GM23338 (cell line): ENCODE measurements around the gene APBA2. TPM values are rescaled to one million over a fixed set of nuclear protein-coding genes. Genes with fewer than 3 reads are reported as not detected.

Source experiments
- ATAC-seq: fragments of 200-7000 bp; cut with Tn5 transposase; 3 replicates; pipeline ENCODE4 v1.9.1; 2020
- DNase-seq: peaks from one replicate; pipeline ENCODE4 v3.0.0-alpha.2; 2015; ENCODE audit warnings: low spot score
- H2AFZ ChIP-seq: fragments of 200-600 bp; sonication (generic); 2 replicates; pipeline ENCODE4 v1.8.0; 2016; ENCODE audit warnings: antibody characterized with exemption, mild to moderate bottlenecking, moderate library complexity
- H3F3A ChIP-seq: fragments of 200-600 bp; sonication (generic); replicated peaks from 2 replicates; pipeline ENCODE4 v1.8.0; 2017; ENCODE audit warnings: antibody characterized with exemption, mixed run types, low read depth
- H3K27ac ChIP-seq: fragments of 200-600 bp; sonication (generic); 2 replicates; pipeline ENCODE4 v1.6.1; 2016; ENCODE audit warnings: low read depth
- H3K27me3 ChIP-seq: fragments of 200-600 bp; sonication (generic); 2 replicates; pipeline ENCODE4 v1.8.0; 2016; ENCODE audit warnings: mild to moderate bottlenecking, mixed run types, moderate library complexity; ENCODE audit not compliant: insufficient read depth
- H3K36me3 ChIP-seq: fragments of 200-600 bp; sonication (generic); 2 replicates; pipeline ENCODE4 v1.8.0; 2016; ENCODE audit warnings: mild to moderate bottlenecking; ENCODE audit not compliant: insufficient read depth
- H3K4me1 ChIP-seq: fragments of 200-600 bp; sonication (generic); 2 replicates; pipeline ENCODE4 v1.8.0; 2016; ENCODE audit warnings: mild to moderate bottlenecking, moderate library complexity; ENCODE audit not compliant: insufficient read depth
- H3K4me2 ChIP-seq: fragments of 200-600 bp; sonication (generic); 2 replicates; pipeline ENCODE4 v1.7.1; 2017; ENCODE audit warnings: mixed run types
- H3K4me3 ChIP-seq: fragments of 200-600 bp; sonication (generic); 2 replicates; pipeline ENCODE4 v1.6.1; 2016; ENCODE audit warnings: mixed run types
- H3K79me2 ChIP-seq: fragments of 200-600 bp; sonication (generic); replicated peaks from 2 replicates; pipeline ENCODE4 v1.8.0; 2017; ENCODE audit warnings: mild to moderate bottlenecking; ENCODE audit not compliant: insufficient read depth
- H3K9me2 ChIP-seq: fragments of 200-600 bp; sonication (generic); 2 replicates; pipeline ENCODE4 v1.8.0; 2017; ENCODE audit not compliant: insufficient read depth
- H4K20me1 ChIP-seq: fragments of 200-600 bp; sonication (generic); replicated peaks from 2 replicates; pipeline ENCODE4 v1.8.0; 2017; ENCODE audit warnings: mild to moderate bottlenecking; ENCODE audit not compliant: insufficient read depth
- H3K27ac Mint-ChIP-seq: 2 replicates; pipeline ENCODE4 v1.8.0; 2020; ENCODE audit warnings: inconsistent platforms, mild to moderate bottlenecking, moderate library complexity, mixed read lengths
- H3K27me3 Mint-ChIP-seq: 3 replicates; pipeline ENCODE4 v1.8.0; 2022; ENCODE audit warnings: low read depth, mild to moderate bottlenecking, moderate library complexity, mixed read lengths, inconsistent platforms; ENCODE audit not compliant: insufficient read depth, poor library complexity
- H3K36me3 Mint-ChIP-seq: 3 replicates; pipeline ENCODE4 v1.8.0; 2021; ENCODE audit warnings: low read depth, mild to moderate bottlenecking, inconsistent platforms, moderate library complexity, mixed read lengths
- H3K4me1 Mint-ChIP-seq: 3 replicates; pipeline ENCODE4 v1.8.0; 2020; ENCODE audit warnings: mild to moderate bottlenecking, inconsistent platforms, mixed read lengths
- H3K4me3 Mint-ChIP-seq: 3 replicates; pipeline ENCODE4 v1.8.0; 2021; ENCODE audit warnings: moderate library complexity, mild to moderate bottlenecking, inconsistent platforms, mixed read lengths
- H3K9me3 Mint-ChIP-seq: 3 replicates; pipeline ENCODE4 v1.8.0; 2020; ENCODE audit warnings: moderate library complexity, mild to moderate bottlenecking, inconsistent platforms, mixed read lengths
- CTCF ChIP-seq, 2 experiments: fragments of 200-600 bp in 1 of 2; sonication (generic) in 1 of 2; conservative IDR thresholded peaks; 2 replicates each; pipeline versions ENCODE4 v1.5.1 to v1.6.1; 2016 to 2017; ENCODE audit warnings: antibody characterized with exemption in 2 of 2, low read depth in 2 of 2, mild to moderate bottlenecking in 2 of 2, moderate library complexity in 1 of 2
- ETS1 ChIP-seq: IDR thresholded peaks from 2 replicates; pipeline ENCODE4 v1.6.1; 2016; ENCODE audit warnings: antibody characterized with exemption
- EZH2 ChIP-seq: fragments of 200-600 bp; sonication (generic); IDR thresholded peaks from one replicate; pipeline ENCODE4 v1.8.0; 2017; ENCODE audit warnings: antibody characterized with exemption, mild to moderate bottlenecking, low read depth; ENCODE audit not compliant: unreplicated experiment
- NANOG ChIP-seq: IDR thresholded peaks from 2 replicates; pipeline ENCODE4 v1.6.1; 2016; ENCODE audit warnings: antibody characterized with exemption, borderline replicate concordance
- POLR2AphosphoS5 ChIP-seq: IDR thresholded peaks from 2 replicates; pipeline ENCODE4 v1.6.1; 2016; ENCODE audit warnings: antibody characterized with exemption, low read depth
- STAT1 ChIP-seq: IDR thresholded peaks from one replicate; pipeline ENCODE4 v1.6.1; 2016; ENCODE audit warnings: antibody characterized with exemption; ENCODE audit not compliant: unreplicated experiment
- ZNF462 ChIP-seq: fragments of 250-450 bp; sonication (Bioruptor Pico); IDR thresholded peaks from 2 replicates; pipeline ENCODE4 v1.5.0; 2020; ENCODE audit warnings: mild to moderate bottlenecking, moderate library complexity
- polyA plus RNA-seq: library from polyadenylated mRNA; unstranded; fragments of >200 nt; fragmentation: Nextera tagmentation; extraction: Ambion mirVana; gene quantifications from 2 replicates; pipeline ENCODE4 v1.2.1, GENCODE V29; 2016
- total RNA-seq: library from RNA; depleted of rRNA; stranded (reverse); fragments of >200 nt; shearing (Covaris generic); gene quantifications from 2 replicates; pipeline ENCODE4 v1.2.3, GENCODE V29; 2014

APBA2 gene
- total and polyA plus RNA-seq, 2 experiments from 2014 or later, result 5.9 to 24.7 TPM

- TF ChIP-seq ZNF462 (no peak), ETS1 (no peak)
Measured at GRCh38 chr15:29091666-29092065, 205.9 kb downstream of the APBA2 start (continued).

GRCh38 chr15:29092376-29093064 is 206.7 kb downstream of the APBA2 start:
- Mint-ChIP-seq H3K27ac (no peak overlapping the region), H3K9me3 (no peaks in the 10 kb centered on the region), H3K4me1 (peaks cover 23% of the 10 kb centered on the region), H3K27me3 (peaks cover 16% of the 10 kb centered on the region), H3K4me3 (no peak overlapping the region), H3K36me3 (no peaks in the 10 kb centered on the region)
- Histone ChIP-seq H3K79me2 (no peaks in the 10 kb centered on the region), H4K20me1 (no peaks in the 10 kb centered on the region), H3K4me2 (no peak overlapping the region), H3K36me3 (no peaks in the 10 kb centered on the region), H3K4me3 (no peak overlapping the region), H3K27me3 (no peaks in the 10 kb centered on the region), H3F3A (no peaks in the 10 kb centered on the region), H3K9me2 (no peaks in the 10 kb centered on the region), H3K4me1 (no peaks in the 10 kb centered on the region; the same call in 1 of the 2 replicates), H3K27ac (no peak overlapping the region), H2AFZ (no peak overlapping the region)
- DNase-seq (no peak), ATAC-seq (no peak)
- no peak for TF ChIP-seq ETS1
- TF ChIP-seq NANOG, result no peak
- no peak for TF ChIP-seq POLR2AphosphoS5
- no peak for TF ChIP-seq EZH2
- no peak for TF ChIP-seq CTCF (conservative IDR thresholded peaks at IDR 0.05; ENCODE audit: low read depth in 2 of 2)
- no peak for TF ChIP-seq STAT1
